ENCODE results near the gene GOLGB1. TPM values are rescaled to one million over a fixed set of nuclear protein-coding genes. Genes with fewer than 3 reads are reported as not detected.

The GOLGB1 gene
- polyA plus RNA-seq, 1 donor from 2014 or later, result 30.2 TPM

DNA sequence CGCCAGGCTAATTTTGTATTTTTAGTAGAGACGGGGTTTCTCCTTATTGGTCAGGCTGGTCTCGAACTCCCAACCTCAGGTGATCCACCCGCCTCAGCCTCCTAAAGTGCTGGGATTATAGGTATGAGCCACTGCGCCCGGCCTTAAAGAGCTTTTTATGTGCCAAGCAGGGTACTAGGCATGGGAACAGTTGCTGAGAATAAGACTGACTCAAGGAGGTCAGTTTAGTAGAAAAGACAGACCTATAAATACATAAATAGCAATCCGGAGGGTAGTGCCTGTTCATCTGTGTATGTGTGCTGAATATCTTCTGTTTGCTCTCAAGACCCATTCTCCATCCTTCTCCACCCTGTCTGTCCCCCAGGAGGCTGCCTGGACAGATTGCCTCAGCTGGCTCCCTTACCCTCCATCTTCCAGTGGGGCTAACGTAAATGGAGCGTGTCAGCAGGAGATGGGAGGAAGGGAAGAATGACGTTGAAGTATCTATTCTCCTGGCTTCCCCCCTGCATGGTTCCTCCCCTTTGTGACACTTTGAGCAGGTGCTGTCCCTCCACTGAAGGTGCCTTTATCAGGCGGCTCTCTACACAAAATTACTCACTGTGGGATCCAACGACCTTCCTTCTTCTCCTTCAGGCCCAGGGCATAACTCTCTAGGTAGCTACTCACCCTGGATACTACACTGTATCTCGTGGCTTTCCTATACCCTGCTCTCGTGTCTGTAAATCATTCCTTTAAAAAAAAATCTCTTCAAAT is 125.2 kb downstream of the GOLGB1 start:
- H2AFZ ChIP-seq (ENCODE audit: low read depth, low read length), result no peak overlapping the region
- H3K36me3 ChIP-seq (ENCODE audit: insufficient read depth, low read length), result no peaks in the 10 kb centered on the region
- no peaks in the 10 kb centered on the region for H3F3A ChIP-seq (ENCODE audit: insufficient read depth, low read length, poor library complexity, severe bottlenecking)

DNA sequence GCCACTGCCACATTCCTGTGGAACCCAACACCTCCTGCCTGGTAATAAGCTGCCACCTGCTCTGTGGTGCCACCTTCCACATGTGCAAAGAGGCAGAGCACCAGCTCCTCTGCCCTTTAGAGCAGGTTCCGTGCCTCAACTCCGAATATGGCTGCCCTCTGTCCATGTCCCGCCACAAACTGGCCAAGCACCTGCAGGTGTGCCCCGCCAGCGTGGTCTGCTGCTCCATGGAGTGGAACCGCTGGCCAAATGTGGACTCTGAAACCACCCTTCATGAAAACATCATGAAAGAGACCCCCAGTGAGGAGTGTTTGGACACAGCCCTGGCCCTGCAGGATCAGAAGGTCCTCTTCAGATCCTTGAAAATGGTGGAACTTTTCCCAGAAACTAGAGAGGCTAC is 128.1 kb downstream of the GOLGB1 start:
- TF ChIP-seq EZH2 (IDR thresholded peaks at IDR 0.05; ENCODE audit: borderline replicate concordance, insufficient read depth, low read length, poor library complexity, severe bottlenecking), result no peak
- TF ChIP-seq, protein P1, sequence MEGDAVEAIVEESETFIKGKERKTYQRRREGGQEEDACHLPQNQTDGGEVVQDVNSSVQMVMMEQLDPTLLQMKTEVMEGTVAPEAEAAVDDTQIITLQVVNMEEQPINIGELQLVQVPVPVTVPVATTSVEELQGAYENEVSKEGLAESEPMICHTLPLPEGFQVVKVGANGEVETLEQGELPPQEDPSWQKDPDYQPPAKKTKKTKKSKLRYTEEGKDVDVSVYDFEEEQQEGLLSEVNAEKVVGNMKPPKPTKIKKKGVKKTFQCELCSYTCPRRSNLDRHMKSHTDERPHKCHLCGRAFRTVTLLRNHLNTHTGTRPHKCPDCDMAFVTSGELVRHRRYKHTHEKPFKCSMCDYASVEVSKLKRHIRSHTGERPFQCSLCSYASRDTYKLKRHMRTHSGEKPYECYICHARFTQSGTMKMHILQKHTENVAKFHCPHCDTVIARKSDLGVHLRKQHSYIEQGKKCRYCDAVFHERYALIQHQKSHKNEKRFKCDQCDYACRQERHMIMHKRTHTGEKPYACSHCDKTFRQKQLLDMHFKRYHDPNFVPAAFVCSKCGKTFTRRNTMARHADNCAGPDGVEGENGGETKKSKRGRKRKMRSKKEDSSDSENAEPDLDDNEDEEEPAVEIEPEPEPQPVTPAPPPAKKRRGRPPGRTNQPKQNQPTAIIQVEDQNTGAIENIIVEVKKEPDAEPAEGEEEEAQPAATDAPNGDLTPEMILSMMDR (IDR thresholded peaks at IDR 0.05; ENCODE audit: poor library complexity, severe bottlenecking), result no peak
- no peak for TF ChIP-seq TAF1 (IDR thresholded peaks at IDR 0.05; ENCODE audit: low read depth)
- no peak for TF ChIP-seq MXI1 (conservative IDR thresholded peaks at IDR 0.05; ENCODE audit: poor library complexity, severe bottlenecking)
- no peak for TF ChIP-seq EP300 (conservative IDR thresholded peaks at IDR 0.05; ENCODE audit: poor library complexity, severe bottlenecking)
- no peak for TF ChIP-seq POLR2AphosphoS5 (IDR thresholded peaks at IDR 0.05)
- no peak for TF ChIP-seq RAD21 (conservative IDR thresholded peaks at IDR 0.05)
- TF ChIP-seq SMC3 (conservative IDR thresholded peaks at IDR 0.05; ENCODE audit: poor library complexity), result no peak
- TF ChIP-seq, protein P2, sequence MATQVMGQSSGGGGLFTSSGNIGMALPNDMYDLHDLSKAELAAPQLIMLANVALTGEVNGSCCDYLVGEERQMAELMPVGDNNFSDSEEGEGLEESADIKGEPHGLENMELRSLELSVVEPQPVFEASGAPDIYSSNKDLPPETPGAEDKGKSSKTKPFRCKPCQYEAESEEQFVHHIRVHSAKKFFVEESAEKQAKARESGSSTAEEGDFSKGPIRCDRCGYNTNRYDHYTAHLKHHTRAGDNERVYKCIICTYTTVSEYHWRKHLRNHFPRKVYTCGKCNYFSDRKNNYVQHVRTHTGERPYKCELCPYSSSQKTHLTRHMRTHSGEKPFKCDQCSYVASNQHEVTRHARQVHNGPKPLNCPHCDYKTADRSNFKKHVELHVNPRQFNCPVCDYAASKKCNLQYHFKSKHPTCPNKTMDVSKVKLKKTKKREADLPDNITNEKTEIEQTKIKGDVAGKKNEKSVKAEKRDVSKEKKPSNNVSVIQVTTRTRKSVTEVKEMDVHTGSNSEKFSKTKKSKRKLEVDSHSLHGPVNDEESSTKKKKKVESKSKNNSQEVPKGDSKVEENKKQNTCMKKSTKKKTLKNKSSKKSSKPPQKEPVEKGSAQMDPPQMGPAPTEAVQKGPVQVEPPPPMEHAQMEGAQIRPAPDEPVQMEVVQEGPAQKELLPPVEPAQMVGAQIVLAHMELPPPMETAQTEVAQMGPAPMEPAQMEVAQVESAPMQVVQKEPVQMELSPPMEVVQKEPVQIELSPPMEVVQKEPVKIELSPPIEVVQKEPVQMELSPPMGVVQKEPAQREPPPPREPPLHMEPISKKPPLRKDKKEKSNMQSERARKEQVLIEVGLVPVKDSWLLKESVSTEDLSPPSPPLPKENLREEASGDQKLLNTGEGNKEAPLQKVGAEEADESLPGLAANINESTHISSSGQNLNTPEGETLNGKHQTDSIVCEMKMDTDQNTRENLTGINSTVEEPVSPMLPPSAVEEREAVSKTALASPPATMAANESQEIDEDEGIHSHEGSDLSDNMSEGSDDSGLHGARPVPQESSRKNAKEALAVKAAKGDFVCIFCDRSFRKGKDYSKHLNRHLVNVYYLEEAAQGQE (IDR thresholded peaks at IDR 0.05; ENCODE audit: borderline replicate concordance), result no peak
- H3K9me2 ChIP-seq (ENCODE audit: insufficient read depth, low read length), result no peaks in the 10 kb centered on the region
- no peaks in the 10 kb centered on the region for H3F3A ChIP-seq (ENCODE audit: insufficient read depth, low read length, poor library complexity, severe bottlenecking)
- no peak overlapping the region for H3K27ac ChIP-seq (ENCODE audit: low read length)
- no peak overlapping the region for H3K4me3 ChIP-seq (ENCODE audit: low read length)
- no peak overlapping the region for H2AFZ ChIP-seq (ENCODE audit: low read depth, low read length)
- H3K9ac ChIP-seq (ENCODE audit: low read length), result no peak overlapping the region
- no peaks in the 10 kb centered on the region for H3K79me2 ChIP-seq (replicated peaks; ENCODE audit: insufficient read depth, low read length)
- H3K4me2 ChIP-seq (ENCODE audit: low read length), result no peak overlapping the region
- H3K9me3 ChIP-seq (ENCODE audit: low read length), result no peaks in the 10 kb centered on the region
- no peaks in the 10 kb centered on the region for H3K36me3 ChIP-seq (ENCODE audit: insufficient read depth, low read length)
- no peaks in the 10 kb centered on the region for H3K27me3 ChIP-seq (ENCODE audit: insufficient read depth, low read depth, low read length)
- H4K20me1 ChIP-seq (ENCODE audit: insufficient read depth), result no peaks in the 10 kb centered on the region

More for the DNA sequence above, 125.2 kb downstream of the GOLGB1 start:
- H3K4me3 ChIP-seq (ENCODE audit: low read length), result no peak overlapping the region
- H4K20me1 ChIP-seq (ENCODE audit: insufficient read depth), result no peaks in the 10 kb centered on the region
- TF ChIP-seq EP300 (conservative IDR thresholded peaks at IDR 0.05; ENCODE audit: poor library complexity, severe bottlenecking), result no peak
- TF ChIP-seq, protein P1 (IDR thresholded peaks at IDR 0.05; ENCODE audit: poor library complexity, severe bottlenecking), result no peak
- TF ChIP-seq, protein P2 (IDR thresholded peaks at IDR 0.05; ENCODE audit: borderline replicate concordance), result no peak
- no peak for TF ChIP-seq MXI1 (conservative IDR thresholded peaks at IDR 0.05; ENCODE audit: poor library complexity, severe bottlenecking)
- TF ChIP-seq EZH2 (IDR thresholded peaks at IDR 0.05; ENCODE audit: borderline replicate concordance, insufficient read depth, low read length, poor library complexity, severe bottlenecking), result no peak
- TF ChIP-seq POLR2AphosphoS5 (IDR thresholded peaks at IDR 0.05), result no peak
- no peak for TF ChIP-seq SMC3 (conservative IDR thresholded peaks at IDR 0.05; ENCODE audit: poor library complexity)
- no peak for TF ChIP-seq RAD21 (conservative IDR thresholded peaks at IDR 0.05)
- no peak for TF ChIP-seq TAF1 (IDR thresholded peaks at IDR 0.05; ENCODE audit: low read depth)
- no peaks in the 10 kb centered on the region for H3K79me2 ChIP-seq (replicated peaks; ENCODE audit: insufficient read depth, low read length)
- no peak overlapping the region for H3K9ac ChIP-seq (ENCODE audit: low read length)
- H3K9me2 ChIP-seq (ENCODE audit: insufficient read depth, low read length), result no peaks in the 10 kb centered on the region
- H3K4me2 ChIP-seq (ENCODE audit: low read length), result no peak overlapping the region
- no peaks in the 10 kb centered on the region for H3K27me3 ChIP-seq (ENCODE audit: insufficient read depth, low read depth, low read length)
- no peak overlapping the region for H3K27ac ChIP-seq (ENCODE audit: low read length)
- H3K9me3 ChIP-seq (ENCODE audit: low read length), result no peaks in the 10 kb centered on the region
